HL-60/S4 treated with retinoic acid at 250 ng/mL for 4 days and 3 days (cell line): ENCODE measurements around the gene ZNRF1.

Experiments
- in situ Hi-C: fragments of 300-500 bp; cut with MboI; formaldehyde crosslinking; loops from 2 replicates; pipeline ENCODE4 v1.7.0; 2022; ENCODE audit warnings: low sequenced_read_pairs

ZNRF1 gene

GRCh38 chr16:74998481-74999218 lies at the start of gene ZNRF1:
Gene ZNRF1 (plus strand): TSS chr16:74999024. CDS start chr16:74999672, 648 bp downstream.
- in situ Hi-C loops = loop anchor here (10.0 kb wide), 1 partner anchor 106 kb away; no protein-coding TSS in a partner anchor

GRCh38 chr16:74949309-74949708 lies 49.5 kb upstream of the ZNRF1 start:
- in situ Hi-C loops = no loop called here

GRCh38 chr16:74950511-74950910 lies 48.3 kb upstream of the ZNRF1 start:
- in situ Hi-C loops = no loop called here

GRCh38 chr16:74951206-74951605 lies 47.6 kb upstream of the ZNRF1 start:
- in situ Hi-C loops = no loop called here

- in situ Hi-C loops = no loop called here
These were observed 47.1 kb upstream of the ZNRF1 start for GRCh38 chr16:74951681-74952080.

- in situ Hi-C loops = no loop called here
These were observed 44.1 kb upstream of the ZNRF1 start for GRCh38 chr16:74954763-74955162.

- in situ Hi-C loops = no loop called here
These were observed 25.5 kb upstream of the ZNRF1 start for GRCh38 chr16:74973304-74973703.

- in situ Hi-C loops = no loop called here
These were observed 23.2 kb upstream of the ZNRF1 start for GRCh38 chr16:74975591-74975990.

- in situ Hi-C loops = no loop called here
These were observed 16.6 kb upstream of the ZNRF1 start for GRCh38 chr16:74982256-74982655.

- in situ Hi-C loops = no loop called here
These were observed 14.7 kb upstream of the ZNRF1 start for GRCh38 chr16:74984194-74984528.

- in situ Hi-C loops = no loop called here
These were observed 14.1 kb upstream of the ZNRF1 start, which contains the start of gene WDR59 for GRCh38 chr16:74984529-74985296. Gene WDR59 (minus strand): TSS chr16:74985123. CDS start chr16:74985017, 106 bp downstream.

- in situ Hi-C loops = no loop called here
These were observed 11.7 kb upstream of the ZNRF1 start for GRCh38 chr16:74987027-74987681.

- in situ Hi-C loops = loop anchor here (10.0 kb wide), 1 partner anchor 115 kb away; no protein-coding TSS in a partner anchor
These were observed 9.0 kb upstream of the ZNRF1 start for GRCh38 chr16:74989864-74990263.

GRCh38 chr16:74990832-74991231 lies 8.0 kb upstream of the ZNRF1 start:
- in situ Hi-C loops = loop anchor here (10.0 kb wide), 1 partner anchor 114 kb away; no protein-coding TSS in a partner anchor

- in situ Hi-C loops = loop anchor here (10.0 kb wide), 1 partner anchor 114 kb away; no protein-coding TSS in a partner anchor
These were observed 7.6 kb upstream of the ZNRF1 start for GRCh38 chr16:74991268-74991592.

GRCh38 chr16:74991593-74992403 lies 7.0 kb upstream of the ZNRF1 start:
- in situ Hi-C loops = loop anchor here (10.0 kb wide), 1 partner anchor 113 kb away; no protein-coding TSS in a partner anchor

- in situ Hi-C loops = loop anchor here (10.0 kb wide), 1 partner anchor 109 kb away; no protein-coding TSS in a partner anchor
These were observed 2.8 kb upstream of the ZNRF1 start for GRCh38 chr16:74995986-74996385.

- in situ Hi-C loops = loop anchor here (10.0 kb wide), 1 partner anchor 108 kb away; no protein-coding TSS in a partner anchor
These were observed 1.8 kb upstream of the ZNRF1 start for GRCh38 chr16:74997042-74997491.

GRCh38 chr16:74999219-74999608 lies 390 bp downstream of the ZNRF1 start:
- in situ Hi-C loops = loop anchor here (10.0 kb wide), 1 partner anchor 106 kb away; no protein-coding TSS in a partner anchor
